ENCODE results near the gene SLC2A4RG. TPM values are rescaled to one million over a fixed set of nuclear protein-coding genes. Genes with fewer than 3 reads are reported as not detected.
A peak's percentile ranks its signal among the peaks of the same experiment; 100 is the strongest.

SLC2A4RG gene
- total and polyA plus RNA-seq, 8 donors: 25.8 to 67.1 (median 33.4) TPM

DNA sequence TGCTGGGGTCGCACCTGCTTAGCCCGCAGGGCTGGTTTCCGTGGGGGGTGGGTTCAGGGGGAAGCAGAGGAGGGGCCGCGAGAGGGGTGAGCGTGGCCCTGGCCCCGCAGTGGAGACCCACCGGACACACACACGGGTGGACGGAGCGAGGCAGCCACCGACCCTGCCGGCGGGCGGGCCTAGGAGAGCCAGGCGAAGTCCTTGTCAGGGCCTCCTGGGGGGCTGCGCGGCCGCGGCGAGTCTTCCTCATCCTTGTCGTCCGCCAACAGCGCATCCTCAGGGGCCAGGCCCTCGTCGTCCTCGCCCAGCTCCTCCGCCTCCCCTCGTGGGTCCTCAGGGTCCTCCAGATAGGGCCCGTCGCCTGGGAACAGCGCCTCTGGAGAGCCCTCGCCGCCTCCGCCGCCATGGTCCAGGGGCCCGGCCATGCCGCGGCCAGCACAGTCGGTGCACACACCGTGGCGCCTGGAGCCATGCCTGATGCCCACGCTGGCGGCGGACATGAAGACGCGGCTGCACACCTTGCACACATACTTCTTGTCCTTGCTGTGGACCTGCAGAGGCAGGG is 7.3 kb downstream of the SLC2A4RG start:
- DNase-seq: peak in 2 of 6 donors; percentile 54 to 77
- peaks cover 0 to 3% (median 0%) of the 10 kb centered on the region in 3 donors for H3K4me1 ChIP-seq
- TF ChIP-seq, protein P1, sequence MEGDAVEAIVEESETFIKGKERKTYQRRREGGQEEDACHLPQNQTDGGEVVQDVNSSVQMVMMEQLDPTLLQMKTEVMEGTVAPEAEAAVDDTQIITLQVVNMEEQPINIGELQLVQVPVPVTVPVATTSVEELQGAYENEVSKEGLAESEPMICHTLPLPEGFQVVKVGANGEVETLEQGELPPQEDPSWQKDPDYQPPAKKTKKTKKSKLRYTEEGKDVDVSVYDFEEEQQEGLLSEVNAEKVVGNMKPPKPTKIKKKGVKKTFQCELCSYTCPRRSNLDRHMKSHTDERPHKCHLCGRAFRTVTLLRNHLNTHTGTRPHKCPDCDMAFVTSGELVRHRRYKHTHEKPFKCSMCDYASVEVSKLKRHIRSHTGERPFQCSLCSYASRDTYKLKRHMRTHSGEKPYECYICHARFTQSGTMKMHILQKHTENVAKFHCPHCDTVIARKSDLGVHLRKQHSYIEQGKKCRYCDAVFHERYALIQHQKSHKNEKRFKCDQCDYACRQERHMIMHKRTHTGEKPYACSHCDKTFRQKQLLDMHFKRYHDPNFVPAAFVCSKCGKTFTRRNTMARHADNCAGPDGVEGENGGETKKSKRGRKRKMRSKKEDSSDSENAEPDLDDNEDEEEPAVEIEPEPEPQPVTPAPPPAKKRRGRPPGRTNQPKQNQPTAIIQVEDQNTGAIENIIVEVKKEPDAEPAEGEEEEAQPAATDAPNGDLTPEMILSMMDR (IDR thresholded peaks at IDR 0.05): no peak
- H3K9me3 ChIP-seq: no peaks in the 10 kb centered on the region
- intact Hi-C loops (cut with DNase I): no loop called here
- FAIRE-seq: no peak
- H3K36me3 ChIP-seq: peaks cover 0 to 11% (median 6%) of the 10 kb centered on the region in 3 donors
- no peak overlapping the region for H3K4me3 ChIP-seq
- no peak for ATAC-seq
- no peaks in the 10 kb centered on the region for H3K27me3 ChIP-seq
- H3K27ac ChIP-seq: no peak overlapping the region
- WGBS, 2 donors: 88 to 91% methylated on average over 30 to 47 of the region's 47 CpGs

DNA sequence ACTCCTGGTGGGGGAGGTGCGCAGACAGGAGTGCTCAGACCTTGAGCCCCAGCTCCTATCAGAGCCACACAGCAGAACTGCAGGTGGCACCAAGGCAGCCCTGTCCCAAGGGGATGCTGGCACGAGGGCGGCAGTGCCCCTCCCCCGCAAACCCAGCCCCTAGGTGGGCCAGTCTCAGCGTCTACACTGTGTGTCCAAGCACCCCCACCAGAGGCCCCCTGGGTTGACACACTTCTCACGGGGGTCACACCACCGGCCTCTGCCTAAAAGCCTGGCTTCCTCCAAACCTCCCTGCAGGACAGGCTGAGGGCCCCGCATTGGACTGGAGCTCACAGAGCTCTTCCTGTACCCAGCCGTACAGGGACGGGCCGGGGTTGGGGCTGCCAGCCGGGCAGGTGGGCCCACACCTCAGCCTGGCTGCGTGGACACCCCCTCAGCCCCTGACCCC is 8.1 kb downstream of the SLC2A4RG start:
- TF ChIP-seq, protein P1 (IDR thresholded peaks at IDR 0.05): no peak
- DNase-seq (peak in 2 of 6 donors; percentile 34 to 75), ATAC-seq (peak in 2 of 4 donors; percentile 38 to 54), FAIRE-seq (no peak)
- Histone ChIP-seq H3K4me3 (no peak overlapping the region), H3K36me3 (peaks cover 0 to 6% (median 5%) of the 10 kb centered on the region in 3 donors), H3K27ac (no peak overlapping the region), H3K4me1 (no peaks in the 10 kb centered on the region), H3K27me3 (no peaks in the 10 kb centered on the region), H3K9me3 (no peaks in the 10 kb centered on the region)
- WGBS, 2 donors: 47 to 52% methylated on average over 12 to 13 of the region's 13 CpGs
- intact Hi-C loops (cut with DNase I): no loop called here

DNA sequence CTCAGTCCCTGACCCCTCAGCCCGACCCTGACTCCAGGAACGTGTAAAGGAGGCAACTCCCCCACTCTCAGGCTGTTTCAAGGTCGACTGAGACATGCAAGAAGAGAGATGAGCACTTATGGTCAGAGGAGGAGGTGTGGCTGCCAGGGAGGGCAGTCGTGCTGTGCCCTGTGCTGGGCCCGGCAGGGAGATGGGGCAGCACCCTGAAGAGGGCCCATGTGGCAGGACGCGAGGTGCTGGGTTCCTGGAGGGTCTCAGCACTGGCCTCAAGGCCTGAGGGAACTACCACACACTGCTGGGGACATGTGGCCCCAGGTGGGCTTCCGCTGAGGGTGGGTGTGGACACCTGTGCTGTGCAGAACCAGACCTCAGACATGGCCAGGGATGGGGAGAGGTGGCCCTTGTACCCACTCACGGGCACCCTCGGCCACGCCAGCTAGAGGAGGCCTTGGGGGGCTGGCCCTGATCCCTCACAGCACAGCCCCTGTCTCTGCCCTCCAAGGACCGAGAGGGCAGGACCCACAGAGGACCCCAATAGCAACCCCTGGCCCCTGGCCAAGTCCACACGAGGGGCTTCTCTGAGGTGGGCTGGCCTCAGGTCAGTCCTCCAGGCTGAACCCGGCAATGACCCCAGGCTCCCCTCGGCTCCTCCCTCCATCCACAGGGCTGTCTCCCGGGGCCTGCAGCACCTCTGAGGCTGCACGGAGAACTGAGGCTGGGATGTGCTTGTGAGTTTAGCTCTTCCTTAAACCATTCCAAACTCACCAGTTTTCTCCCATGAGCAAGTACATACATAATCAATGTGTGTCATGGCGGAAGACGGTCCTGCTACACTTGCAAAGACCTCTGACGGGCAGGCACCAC is 8.7 kb downstream of the SLC2A4RG start:
- Histone ChIP-seq H3K4me3 (no peak overlapping the region), H3K36me3 (no peaks in the 10 kb centered on the region), H3K4me1 (no peaks in the 10 kb centered on the region), H3K9me3 (no peaks in the 10 kb centered on the region), H3K27me3 (no peaks in the 10 kb centered on the region), H3K27ac (no peak overlapping the region)
- DNase-seq (peak in 2 of 6 donors; percentile 54 to 80), ATAC-seq (peak in 2 of 4 donors; percentile 10 to 11), FAIRE-seq (no peak)
- TF ChIP-seq, protein P1 (IDR thresholded peaks at IDR 0.05): no peak
- WGBS, 2 donors: 71 to 75% methylated on average over 19 to 20 of the region's 20 CpGs
- intact Hi-C loops (cut with DNase I): no loop called here

DNA sequence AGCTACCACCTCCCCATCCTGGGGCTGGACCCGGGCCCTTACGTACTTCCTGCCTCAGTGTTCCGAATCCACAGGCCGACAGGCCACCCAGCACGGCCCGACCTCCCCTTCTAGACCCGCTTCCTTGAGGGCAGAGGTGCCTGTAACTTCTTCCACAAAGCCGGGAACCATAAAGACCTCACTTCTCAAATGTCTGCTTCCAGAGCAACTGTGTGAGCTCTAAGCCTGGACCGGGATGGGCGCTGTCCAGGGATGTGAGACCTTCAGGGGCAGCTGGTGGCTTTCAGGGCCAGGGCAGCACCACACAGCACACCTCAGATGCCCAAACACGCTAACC is 9.3 kb downstream of the SLC2A4RG start:
- DNase-seq: peak in 1 of 6 donors; percentile 7
- H3K36me3 ChIP-seq: no peaks in the 10 kb centered on the region
- no peaks in the 10 kb centered on the region for H3K27me3 ChIP-seq
- no peak for ATAC-seq
- 92 to 93% methylated on average over 11 of the region's 11 CpGs for WGBS, 2 donors
- intact Hi-C loops (cut with DNase I): no loop called here
- H3K4me1 ChIP-seq: no peaks in the 10 kb centered on the region
- H3K4me3 ChIP-seq: no peak overlapping the region
- no peak for FAIRE-seq
- H3K9me3 ChIP-seq: no peaks in the 10 kb centered on the region
- no peak overlapping the region for H3K27ac ChIP-seq
- TF ChIP-seq, protein P1 (IDR thresholded peaks at IDR 0.05): no peak

Data from pancreas (tissue), 10 donors.